H7 (cell line): ENCODE data around the gene HINT2. TPM values are rescaled to one million over a fixed set of nuclear protein-coding genes. Genes with fewer than 3 reads are reported as not detected.

Experiments used
- DNase-seq: peaks from one replicate; pipeline ENCODE4 v3.0.0; 2012
- H3K27me3 ChIP-seq: 2 replicates; pipeline ENCODE4 v1.6.0; 2011; ENCODE audit warnings: mild to moderate bottlenecking, low read length; ENCODE audit not compliant: control insufficient read depth, insufficient read depth
- H3K36me3 ChIP-seq: replicated peaks from 2 replicates; pipeline ENCODE4 v1.5.1; 2011; ENCODE audit warnings: low read length; ENCODE audit not compliant: control insufficient read depth, insufficient read depth
- H3K4me3 ChIP-seq: 2 replicates; pipeline ENCODE4 v1.5.1; 2011; ENCODE audit warnings: low read depth, mild to moderate bottlenecking, control low read depth, low read length, moderate library complexity; ENCODE audit not compliant: insufficient read depth
- total RNA-seq: library from RNA; depleted of rRNA; stranded (reverse); fragments of >200 nt; shearing (Covaris generic); gene quantifications from 2 replicates; pipeline ENCODE4 v1.2.3, GENCODE V29; 2014

The HINT2 gene
- total RNA-seq, 1 experiment from 2014 or later, result 53.8 TPM

DNA sequence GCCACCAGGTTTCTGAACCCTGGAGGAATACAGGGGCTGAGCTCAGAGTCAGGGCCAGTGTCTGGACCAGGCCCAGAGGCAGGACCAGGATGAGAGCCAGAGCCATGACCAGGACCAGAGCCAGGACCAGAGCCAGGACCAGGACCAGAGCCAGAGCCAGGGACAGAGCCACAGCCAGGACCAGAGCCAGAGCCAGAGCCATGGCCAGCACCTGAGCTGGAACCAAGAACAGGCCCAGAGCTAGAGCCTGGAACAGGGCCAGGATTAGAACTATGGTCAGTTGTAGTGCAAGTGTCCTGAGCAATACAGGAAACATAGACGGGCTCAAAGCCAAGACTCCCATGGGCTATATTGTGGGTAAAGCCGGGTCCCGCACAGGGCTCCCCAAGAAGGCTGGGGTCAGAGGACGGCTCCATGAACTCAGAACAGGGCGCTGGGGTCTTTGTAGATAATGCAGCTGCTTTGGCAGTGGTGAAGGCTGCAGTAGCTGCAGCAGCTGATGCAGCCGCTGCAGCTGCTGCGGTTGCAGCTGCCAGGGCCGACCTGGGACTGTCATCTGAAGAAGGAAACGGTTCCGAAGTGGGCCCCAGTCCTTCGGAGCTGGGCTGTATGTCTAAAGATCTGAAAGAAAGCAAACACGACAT is 3.3 kb downstream of the HINT2 start:
- Histone ChIP-seq H3K27me3 (peaks cover 2% of the 10 kb centered on the region; the same call in 1 of the 2 replicates), H3K36me3 (peaks cover 2% of the 10 kb centered on the region), H3K4me3 (peak overlapping the region; percentile 37)
- DNase-seq, result no peak

DNA sequence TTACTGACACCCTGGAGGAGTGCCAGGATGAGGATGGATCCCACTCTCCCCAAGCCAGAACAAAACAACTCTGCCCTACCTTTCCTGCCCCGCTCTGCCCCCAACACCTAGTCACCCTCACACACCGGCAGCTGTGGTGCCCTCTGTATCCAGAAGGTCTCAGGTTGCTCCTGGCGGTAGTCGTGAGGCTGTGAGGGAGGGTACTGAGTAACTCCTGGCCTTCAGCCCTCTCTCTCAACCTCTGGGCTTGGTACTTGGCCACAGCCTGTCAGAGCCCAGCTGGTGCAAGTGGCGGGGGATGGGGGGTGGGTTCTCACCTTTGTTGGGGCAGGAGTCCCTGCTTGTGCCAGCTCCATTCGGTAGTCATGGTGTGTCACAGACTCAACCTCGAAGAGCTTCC is 4.7 kb downstream of the HINT2 start:
- Histone ChIP-seq H3K36me3 (peaks cover 4% of the 10 kb centered on the region), H3K27me3 (peaks cover 2% of the 10 kb centered on the region; the same call in 1 of the 2 replicates), H3K4me3 (no peak overlapping the region)
- DNase-seq, result no peak

DNA sequence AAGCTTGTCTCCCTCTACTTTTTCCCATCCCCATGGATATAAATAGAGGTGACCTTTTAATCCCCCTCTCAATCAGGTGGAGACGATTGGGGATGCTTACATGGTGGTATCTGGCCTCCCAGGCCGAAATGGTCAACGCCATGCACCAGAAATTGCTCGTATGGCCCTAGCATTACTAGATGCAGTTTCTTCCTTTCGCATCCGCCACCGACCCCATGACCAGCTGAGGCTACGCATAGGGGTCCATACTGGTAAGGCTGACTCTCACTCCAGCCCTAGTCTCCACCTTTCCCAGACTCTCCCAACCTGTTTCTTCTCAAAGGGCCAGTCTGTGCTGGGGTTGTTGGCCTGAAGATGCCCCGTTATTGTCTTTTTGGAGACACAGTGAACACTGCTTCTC is 6.4 kb downstream of the HINT2 start:
- Histone ChIP-seq H3K27me3 (peaks cover 2% of the 10 kb centered on the region; the same call in 1 of the 2 replicates), H3K36me3 (peaks cover 4% of the 10 kb centered on the region), H3K4me3 (no peak overlapping the region)
- DNase-seq, result no peak

DNA sequence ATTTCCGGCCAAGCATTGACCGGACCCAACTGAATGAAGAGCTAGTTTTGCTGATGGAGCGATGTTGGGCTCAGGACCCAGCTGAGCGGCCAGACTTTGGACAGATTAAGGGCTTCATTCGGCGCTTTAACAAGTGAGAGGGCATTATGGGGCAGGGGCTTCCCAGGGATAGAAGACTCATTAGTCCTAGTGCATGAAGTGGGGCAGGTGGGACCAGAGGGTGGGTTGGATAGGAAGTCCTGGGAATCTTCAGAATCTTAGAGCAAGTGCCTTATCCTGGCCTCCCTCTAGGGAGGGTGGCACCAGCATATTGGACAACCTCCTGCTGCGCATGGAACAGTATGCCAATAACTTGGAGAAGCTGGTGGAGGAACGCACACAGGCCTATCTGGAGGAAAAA is 8.7 kb downstream of the HINT2 start:
- no peak overlapping the region for H3K4me3 ChIP-seq
- peaks cover 4% of the 10 kb centered on the region for H3K36me3 ChIP-seq
- DNase-seq, result no peak
- no peaks in the 10 kb centered on the region for H3K27me3 ChIP-seq

DNA sequence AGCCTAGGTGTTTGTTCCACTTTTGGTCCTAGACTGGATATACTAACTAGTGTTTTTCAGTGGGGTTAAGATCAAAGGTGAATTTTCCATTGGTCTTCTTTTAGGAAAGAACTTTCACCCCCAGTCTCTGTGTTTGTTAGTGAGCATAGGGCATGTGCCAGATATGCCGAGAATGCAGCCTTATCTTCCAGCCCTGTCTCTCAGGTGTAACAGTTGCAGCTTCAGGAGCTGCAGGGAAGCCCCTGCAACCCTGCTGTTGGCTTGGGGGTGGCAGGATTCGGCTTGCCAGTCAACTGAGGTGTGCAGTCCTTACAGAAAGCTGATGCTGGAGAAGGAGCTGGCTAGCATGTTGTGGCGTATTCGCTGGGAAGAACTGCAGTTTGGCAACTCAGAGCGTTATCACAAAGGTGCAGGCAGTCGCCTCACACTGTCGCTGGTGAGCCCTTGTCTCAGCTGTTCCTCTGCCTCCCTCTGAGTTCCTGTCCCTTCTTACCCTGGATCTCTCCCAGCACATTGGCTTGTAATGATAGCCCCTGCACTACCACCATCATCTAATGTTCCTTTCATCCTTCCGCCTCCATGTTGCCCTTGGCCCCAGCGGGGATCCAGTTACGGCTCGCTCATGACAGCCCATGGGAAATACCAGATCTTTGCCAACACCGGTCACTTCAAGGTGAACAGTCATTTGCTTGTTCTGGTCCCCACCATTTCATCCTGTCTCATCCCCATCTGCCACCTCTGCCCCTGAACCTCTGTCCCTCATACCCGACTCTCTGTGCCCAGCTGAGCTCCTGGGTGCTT is 13.3 kb downstream of the HINT2 start:
- no peaks in the 10 kb centered on the region for H3K27me3 ChIP-seq
- H3K36me3 ChIP-seq, result peaks cover 2% of the 10 kb centered on the region
- H3K4me3 ChIP-seq, result no peak overlapping the region
- no peak for DNase-seq

DNA sequence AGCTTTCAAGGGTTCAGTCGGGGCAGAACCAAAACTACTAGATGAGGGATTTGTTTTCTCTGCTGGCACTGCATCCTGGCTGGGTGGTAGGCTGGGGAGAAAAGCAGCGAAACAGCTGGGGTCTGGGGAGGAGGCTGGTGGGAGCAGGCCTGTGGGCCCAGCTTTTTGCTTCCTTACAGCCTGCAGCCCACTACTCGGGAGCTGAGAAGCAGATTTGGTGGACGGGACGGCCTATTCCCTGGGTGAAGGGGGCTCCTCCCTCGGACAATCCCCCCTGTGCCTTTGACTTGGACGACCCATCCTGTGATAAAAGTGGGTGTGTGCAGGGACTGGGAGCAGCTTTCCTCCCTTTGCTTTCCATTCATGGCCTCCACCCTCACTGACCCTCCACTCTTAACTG is 14.3 kb downstream of the HINT2 start:
- Histone ChIP-seq H3K4me3 (no peak overlapping the region), H3K36me3 (no peaks in the 10 kb centered on the region; the same call in 1 of the 2 replicates), H3K27me3 (no peaks in the 10 kb centered on the region)
- no peak for DNase-seq

DNA sequence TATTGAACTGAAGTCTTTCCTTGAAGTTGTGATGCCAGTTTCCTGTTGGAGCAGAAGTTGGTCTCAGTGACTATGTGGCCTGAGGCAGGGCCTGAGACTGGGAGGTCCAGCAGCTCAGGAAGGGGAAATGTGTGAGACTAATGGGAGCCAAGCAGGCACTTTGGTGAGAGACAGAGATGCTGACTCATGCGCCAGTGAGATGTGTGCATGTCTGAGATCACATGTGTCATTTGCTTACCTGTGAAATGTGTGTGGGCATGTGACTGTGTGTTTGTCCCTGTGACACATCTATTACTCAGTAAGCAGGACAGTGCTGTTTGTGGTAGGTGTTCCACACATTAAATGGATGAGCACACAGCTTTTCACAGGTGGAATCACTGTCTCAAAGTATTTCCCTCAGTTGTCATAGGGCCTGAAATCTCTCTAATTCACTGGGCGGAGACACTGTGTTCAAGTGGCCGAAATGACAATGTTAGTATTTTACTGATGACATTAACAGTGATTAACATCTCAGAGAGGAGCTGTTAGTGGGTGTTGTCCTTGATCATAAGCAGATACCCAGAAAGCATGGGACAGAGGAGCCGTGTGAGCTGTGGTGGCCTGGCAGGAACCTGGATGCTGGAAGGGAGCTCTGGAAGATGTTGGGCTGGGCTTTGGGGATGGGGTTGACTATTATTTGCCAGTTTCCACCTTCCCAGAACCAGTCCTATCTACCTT is 16.0 kb downstream of the HINT2 start:
- no peak overlapping the region for H3K4me3 ChIP-seq
- H3K36me3 ChIP-seq, result no peaks in the 10 kb centered on the region; the same call in 1 of the 2 replicates
- DNase-seq, result no peak
- no peaks in the 10 kb centered on the region for H3K27me3 ChIP-seq

DNA sequence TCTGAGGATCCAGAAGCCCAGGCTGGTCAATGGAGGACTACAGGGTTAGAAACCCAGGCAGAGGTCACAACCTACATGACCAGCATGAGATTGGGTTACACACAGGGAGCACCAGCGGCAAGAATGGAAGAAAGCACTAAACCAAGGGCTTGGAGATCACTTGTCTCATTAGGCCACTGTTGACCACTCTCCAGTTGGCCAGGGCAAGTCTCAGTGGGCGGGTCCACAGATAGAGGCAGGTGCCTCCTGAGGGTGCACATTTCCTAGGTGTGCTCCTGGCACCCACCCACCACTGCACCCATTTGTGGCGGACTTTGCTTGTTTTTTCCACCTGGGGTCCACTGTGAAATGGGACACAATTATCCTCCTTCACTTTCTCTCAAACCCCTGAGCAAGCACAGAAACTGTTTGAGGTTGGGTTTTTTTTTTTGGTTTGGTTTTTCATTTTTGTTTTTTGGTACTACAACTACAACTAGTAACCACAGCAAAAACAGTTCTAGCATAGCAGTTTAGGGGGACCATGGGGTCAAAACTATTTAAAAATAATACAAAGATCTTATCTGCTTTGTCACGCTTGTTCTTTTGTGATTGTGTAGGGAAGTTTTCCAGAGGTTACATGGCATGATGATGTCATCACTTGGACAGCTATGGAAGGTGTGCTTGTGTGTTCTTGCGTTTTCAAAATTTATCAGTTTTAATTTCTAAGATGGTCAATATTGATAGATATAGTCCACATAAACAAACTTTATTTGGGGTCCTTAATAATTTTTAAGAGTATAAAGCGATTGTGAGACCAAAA is 17.3 kb downstream of the HINT2 start:
- Histone ChIP-seq H3K4me3 (no peak overlapping the region), H3K27me3 (no peaks in the 10 kb centered on the region), H3K36me3 (no peaks in the 10 kb centered on the region; the same call in 1 of the 2 replicates)
- no peak for DNase-seq

DNA sequence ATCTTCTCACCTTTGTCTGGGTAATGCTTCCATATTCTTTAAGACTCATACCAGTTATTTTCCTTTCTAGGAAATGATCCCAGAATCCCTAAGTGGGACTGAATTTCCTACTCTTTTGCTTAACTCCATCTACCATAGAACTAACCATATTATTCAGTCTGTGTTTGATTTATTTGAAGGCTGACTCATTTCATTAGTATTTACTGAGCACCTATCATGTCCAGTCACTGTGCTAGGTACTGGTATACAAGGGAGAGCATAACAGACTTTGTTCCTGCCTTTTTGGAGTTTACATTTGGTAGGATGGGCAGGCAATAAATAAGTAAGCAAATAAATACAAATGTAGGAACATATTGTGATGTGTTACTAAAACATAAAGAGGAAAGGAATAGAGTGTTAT is 19.1 kb downstream of the HINT2 start:
- Histone ChIP-seq H3K4me3 (no peak overlapping the region), H3K27me3 (no peaks in the 10 kb centered on the region; the same call in 1 of the 2 replicates), H3K36me3 (no peaks in the 10 kb centered on the region; the same call in 1 of the 2 replicates)
- no peak for DNase-seq

DNA sequence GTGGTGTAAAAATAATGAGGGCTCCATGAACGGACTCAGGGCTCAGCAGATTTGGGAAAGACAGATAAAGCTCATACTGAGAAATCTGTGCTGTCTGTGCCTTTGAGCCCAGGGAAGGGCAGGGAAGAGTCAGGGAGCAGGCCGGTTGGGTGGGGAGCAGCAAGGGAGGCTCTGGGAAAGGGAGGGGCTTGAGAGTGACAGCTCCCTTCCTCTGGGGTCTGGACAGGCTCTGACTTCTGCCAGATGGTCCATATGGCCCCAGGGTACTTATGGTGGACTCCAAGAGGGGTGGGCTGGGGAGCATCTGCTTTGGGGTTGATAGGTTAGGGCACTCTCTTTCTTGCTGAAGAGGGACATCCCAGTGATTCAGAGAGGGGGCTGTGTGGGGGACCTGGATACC is 21.4 kb downstream of the HINT2 start:
- DNase-seq, result no peak
- Histone ChIP-seq H3K4me3 (no peak overlapping the region), H3K27me3 (no peaks in the 10 kb centered on the region; the same call in 1 of the 2 replicates), H3K36me3 (no peaks in the 10 kb centered on the region)

DNA sequence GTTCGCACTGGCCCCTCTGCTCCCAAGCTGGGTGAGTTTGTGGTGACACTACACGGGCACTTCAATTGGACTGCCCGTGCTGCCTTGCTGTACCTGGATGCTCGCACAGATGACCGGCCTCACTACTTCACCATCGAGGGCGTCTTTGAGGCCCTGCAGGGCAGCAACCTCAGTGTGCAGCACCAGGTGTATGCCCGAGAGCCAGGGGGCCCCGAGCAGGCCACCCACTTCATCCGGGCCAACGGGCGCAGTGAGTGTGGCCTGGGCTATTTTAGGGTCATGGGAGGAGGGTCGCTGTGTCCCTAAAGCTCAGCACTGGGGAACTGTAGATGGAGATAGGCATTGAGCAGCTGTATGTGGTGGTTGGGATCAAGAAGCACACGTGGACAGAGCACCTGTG is 22.0 kb downstream of the HINT2 start:
- Histone ChIP-seq H3K4me3 (no peak overlapping the region), H3K27me3 (no peaks in the 10 kb centered on the region; the same call in 1 of the 2 replicates), H3K36me3 (no peaks in the 10 kb centered on the region)
- DNase-seq, result no peak

DNA sequence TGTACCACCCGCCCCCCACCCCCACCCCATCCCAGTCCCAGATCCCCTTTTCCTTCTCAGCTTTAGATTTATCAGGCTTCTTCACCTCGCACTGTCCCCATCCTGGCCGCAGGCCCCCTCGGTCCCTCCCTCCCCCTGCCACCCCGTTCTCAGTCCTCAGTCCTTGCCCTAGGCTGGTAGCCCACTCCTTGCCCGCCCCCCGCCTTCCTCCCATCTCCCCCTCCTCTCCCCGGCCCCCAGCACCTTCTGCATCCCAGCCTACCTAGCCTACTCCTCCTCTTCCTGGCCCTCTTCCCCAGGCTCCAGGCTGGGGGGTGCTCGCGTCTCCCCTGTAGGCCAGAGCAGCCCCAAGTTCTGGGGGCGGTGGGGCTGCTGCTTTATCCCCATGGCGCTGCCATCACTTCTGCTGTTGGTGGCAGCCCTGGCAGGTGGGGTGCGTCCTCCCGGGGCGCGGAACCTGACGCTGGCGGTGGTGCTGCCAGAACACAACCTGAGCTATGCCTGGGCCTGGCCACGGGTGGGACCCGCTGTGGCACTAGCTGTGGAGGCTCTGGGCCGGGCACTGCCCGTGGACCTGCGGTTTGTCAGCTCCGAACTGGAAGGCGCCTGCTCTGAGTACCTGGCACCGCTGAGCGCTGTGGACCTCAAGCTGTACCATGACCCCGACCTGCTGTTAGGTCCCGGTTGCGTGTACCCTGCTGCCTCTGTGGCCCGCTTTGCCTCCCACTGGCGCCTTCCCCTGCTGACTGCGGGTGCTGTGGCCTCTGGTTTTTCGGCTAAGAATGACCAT is 22.6 kb downstream of the HINT2 start:
- no peak for DNase-seq

DNA sequence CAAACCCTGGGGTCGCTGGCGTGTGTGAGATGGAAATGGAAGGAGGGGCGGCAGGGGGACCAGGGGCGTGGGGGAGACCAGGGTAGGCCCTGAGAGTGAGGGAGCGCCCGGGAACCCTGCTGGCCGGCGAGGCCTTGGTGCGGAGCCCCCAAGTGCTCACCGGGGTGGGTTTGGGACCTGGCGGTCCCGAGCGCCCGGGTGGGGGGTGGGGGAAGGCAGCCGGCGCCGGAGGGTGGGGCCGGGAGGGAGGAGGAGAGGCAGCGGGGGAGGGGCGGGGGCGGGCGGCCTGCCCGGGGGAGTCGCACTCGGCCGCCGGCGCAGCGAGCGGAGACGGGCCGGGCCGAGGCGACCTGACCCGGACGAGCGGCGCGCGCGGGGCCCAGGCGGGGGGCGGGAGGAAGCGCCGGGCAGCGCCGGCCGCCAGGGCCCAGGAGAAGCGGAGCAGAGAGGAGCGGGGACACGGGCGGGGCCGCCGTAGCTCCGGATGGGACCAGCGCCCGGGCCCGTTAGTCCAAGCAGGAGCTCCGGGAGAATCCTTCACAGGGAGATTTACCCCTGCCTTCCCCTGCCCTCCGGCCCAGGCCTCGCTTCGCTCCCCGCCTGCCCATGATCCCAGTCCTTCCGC is 23.4 kb downstream of the HINT2 start, which contains the start of gene NPR2:
Gene NPR2 (plus strand): TSS at position 295 of the 625 bp plus-strand sequence. CDS start 818 bp downstream, outside the sequence.
- peak within 1 kb of the TSS; percentile 70 for H3K4me3 ChIP-seq
- DNase-seq, result peak; percentile 91
- H3K36me3 ChIP-seq, result no peaks in the 10 kb centered on the region
- H3K27me3 ChIP-seq, result no peaks in the 10 kb centered on the region; the same call in 1 of the 2 replicates

More for the DNA sequence above, 22.6 kb downstream of the HINT2 start:
- Histone ChIP-seq H3K36me3 (no peaks in the 10 kb centered on the region), H3K4me3 (peak overlapping the region; percentile 70), H3K27me3 (no peaks in the 10 kb centered on the region; the same call in 1 of the 2 replicates)
